HG03103 (cell line): ENCODE measurements around the gene PACSIN1.

Experiments
- ATAC-seq: cut with Tn5 transposase; IDR thresholded peaks from one replicate; pipeline ENCODE4 v1.9.1; 2021; ENCODE audit warnings: low read depth; ENCODE audit not compliant: unreplicated experiment

Gene PACSIN1

DNA sequence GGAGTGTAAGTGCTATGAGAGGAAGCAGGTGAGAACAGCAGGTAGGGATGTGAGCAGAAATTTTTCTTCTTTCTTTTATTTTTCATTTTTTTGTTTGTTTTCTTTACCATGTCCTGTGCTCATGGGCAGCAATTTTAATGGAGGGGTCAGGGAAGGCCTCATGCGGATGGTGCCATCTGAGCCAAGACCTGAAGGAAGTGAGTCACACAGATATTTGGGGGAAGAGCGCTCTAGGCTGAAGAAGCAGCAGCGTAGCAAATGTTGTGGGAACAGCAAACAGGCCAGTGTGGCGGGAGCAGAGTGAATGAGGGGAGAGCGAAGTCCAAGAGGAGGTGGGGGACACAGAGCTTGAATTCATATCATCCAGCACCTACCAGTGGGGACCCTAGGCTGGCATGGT lies 77.5 kb downstream of the PACSIN1 start:
- no peak for ATAC-seq

DNA sequence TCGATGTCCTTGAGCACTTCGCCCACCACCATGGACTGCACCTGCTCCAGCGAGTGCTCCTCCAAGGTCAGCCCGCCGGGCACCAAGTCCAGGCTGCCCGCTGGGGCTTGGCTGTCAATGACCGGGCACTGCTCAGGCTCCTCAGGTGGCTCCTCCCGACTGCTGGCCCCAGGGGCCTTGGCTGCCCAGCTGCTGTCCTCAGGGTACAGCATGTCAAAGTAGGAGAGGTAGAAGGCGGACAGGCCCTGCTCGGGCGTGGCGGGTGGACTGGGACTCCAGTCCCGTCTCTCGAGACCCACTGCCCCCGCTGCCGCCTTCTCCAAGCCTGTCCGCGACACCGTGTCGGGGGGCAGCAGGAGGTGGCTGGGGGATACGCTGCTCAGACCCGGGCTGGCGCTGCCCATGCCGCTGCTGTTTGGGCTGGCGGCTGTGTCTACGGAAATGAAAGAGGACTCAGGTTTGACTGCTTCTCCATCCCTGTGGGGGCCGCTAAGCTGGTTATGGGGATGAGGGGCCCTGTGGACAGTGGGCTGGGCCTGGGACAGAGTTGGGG lies 78.3 kb downstream of the PACSIN1 start:
- ATAC-seq: no peak

DNA sequence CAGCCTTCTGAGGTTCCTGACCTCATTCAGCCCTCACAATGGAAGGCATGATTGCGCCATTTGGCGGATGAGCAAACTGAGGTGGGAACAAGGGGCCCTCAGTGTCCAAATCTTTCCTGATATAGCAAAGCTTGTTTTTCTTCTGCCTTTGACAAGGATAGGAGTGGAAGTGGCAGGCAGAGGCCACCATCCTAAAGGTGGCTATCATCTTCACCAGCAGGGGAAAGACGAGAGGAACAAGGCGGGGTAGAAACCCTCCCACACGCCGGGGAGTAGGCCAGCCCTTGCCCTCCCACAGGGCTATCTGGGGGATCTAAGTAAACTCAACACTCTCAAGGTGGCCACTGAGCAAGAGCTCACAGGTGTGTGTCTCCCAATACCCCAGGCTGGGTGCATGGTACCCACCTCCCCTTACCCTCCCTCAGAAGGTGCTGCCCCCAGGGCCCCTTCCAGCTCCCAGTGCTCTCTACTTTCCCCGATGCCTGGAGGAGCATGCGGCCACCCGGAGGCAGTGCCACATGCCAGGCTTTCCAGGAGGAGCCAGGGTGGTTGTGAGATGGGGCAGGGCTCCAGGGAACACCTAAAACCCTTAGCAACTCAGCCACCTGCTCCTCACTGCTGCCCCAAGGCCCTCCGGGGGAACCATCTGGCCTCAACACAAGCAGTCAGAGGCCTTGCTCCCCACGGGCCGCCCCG lies 79.0 kb downstream of the PACSIN1 start:
- ATAC-seq: no peak

GRCh38 chr6:34546551-34547321 lies 80.9 kb downstream of the PACSIN1 start:
- ATAC-seq: no peak

DNA sequence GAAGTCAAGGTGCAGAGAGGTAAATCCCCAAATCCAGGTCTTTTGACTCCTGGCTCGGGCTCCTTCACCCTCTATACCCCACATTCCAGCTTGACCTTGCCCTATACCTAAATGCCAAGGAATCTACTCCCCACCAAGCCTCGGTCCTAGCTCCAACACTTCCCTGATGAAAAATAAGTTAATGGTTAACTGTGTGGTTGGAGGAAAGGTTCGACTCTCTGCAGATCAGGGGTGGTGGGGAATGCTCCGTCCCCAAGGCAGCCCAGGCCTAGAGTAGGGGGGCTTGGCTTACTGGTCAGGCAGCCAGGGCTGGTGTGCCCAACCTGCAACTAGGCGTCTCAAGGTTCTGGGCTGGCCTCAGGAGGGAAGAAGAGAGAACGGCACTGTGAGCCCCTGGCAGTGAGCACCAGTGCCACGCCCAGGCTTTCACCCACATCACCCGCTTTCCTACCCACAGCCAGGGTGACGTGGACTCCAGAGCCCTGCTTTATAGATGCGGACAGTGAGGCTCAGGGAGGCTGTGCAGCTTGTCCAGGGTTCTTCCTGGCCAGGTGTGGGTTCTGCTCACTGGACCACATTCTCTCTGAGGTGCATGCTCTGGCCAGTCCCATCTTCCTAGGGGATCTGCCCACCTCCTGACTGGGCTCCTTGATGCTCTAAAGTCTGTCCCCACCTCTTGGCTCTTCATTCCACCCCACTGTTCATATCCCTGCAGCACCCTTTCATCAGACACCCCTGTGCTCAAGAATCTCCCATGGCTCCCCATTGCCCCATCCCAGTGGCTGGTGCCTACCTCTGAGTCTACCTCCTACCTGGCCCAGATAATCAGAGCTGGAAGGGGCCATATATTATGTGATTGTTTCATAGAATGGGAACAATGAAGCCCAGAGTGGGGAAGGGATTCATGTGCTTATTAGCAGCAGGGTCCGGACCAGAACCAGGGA lies 82.1 kb downstream of the PACSIN1 start:
- ATAC-seq: no peak

- no peak for ATAC-seq
Measured at GRCh38 chr6:34549026-34549803, 83.3 kb downstream of the PACSIN1 start.

DNA sequence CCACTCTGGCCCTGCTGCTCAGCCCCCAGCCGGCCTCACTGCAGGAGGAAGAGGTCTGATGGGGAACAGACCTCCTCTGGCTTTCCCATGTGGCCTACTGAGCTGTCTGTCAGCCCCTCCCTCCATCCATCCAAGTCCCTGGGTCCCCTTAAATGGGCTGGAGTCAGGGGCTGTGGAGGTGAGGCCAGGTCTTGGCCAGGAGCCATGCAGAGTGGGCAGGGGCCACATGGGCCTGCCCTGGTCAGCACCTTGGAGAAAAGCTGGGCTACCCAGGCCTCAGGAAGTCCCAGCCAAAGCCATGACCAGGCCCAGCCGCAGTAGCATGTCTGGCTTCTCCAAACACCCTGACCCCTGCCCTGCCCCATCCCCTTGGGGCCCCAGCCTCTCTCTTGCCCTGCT lies 83.9 kb downstream of the PACSIN1 start:
- ATAC-seq: no peak

- no peak for ATAC-seq
Measured at GRCh38 chr6:34551720-34552119, 85.8 kb downstream of the PACSIN1 start.

- no peak for ATAC-seq
Measured at GRCh38 chr6:34552620-34553019, 86.7 kb downstream of the PACSIN1 start.

DNA sequence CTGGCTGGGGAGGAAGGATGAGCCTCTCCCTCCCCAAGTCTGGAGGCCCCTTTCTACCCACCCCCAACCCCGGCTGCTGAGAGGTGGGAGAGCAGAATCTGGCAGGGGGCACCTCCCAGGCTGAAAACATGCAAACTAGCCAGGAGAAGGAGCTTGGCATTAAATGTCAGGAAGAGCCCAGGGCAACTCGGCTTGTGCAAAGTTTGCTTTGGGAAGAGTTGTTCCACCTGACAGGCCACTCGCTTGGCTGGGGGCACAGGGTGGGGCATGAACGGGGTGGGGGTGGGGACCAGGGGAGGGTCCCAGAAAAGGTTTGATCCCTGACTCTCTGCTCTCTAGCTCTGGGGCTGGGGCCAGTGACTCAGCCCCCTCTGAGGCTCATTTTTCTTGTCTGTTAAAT lies 87.3 kb downstream of the PACSIN1 start:
- no peak for ATAC-seq

GRCh38 chr6:34553750-34554149 lies 87.9 kb downstream of the PACSIN1 start:
- no peak for ATAC-seq

- no peak for ATAC-seq
Measured at GRCh38 chr6:34554291-34555006, 88.6 kb downstream of the PACSIN1 start.

DNA sequence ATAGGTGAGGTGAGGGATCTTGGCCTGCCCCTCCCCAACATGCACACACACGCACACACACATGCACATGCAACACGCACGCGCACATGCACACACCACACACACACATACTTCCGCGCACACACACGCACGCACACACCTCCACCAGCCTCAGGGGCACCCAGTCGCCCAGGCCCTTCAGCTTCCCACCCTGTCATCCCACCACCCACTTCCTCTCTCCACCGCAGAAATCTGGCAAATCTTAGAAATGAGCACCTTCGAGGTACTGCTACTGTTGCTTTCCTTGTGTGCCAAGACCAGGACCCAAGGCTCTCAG lies 89.1 kb downstream of the PACSIN1 start:
- ATAC-seq: no peak

GRCh38 chr6:34555328-34555727 lies 89.5 kb downstream of the PACSIN1 start:
- ATAC-seq: no peak

DNA sequence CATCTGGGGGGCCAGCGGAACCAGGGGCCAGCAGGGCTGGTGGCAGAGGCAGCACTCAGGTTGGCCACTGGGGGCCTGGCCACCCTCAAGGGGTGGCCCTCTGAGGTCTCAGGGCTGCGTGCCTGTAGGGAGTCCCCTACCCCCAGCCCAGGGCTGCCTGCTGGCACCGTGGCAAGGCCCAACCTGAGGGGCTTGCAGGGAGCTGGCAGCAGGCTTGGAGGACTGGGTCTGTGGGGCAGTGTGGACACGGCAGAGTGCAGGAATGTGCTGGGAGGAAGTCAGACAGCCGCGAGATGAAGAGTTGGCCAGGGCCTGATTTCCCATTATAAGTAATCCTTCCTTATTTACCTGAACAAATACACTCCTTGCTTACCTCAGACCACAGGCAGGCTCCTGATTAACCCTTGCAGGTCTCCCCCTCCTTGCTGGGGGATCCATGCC lies 90.2 kb downstream of the PACSIN1 start, which contains the start of gene SPDEF:
SPDEF (minus strand) TSS at position 299 of the 441 bp plus-strand sequence. CDS start 11,874 bp downstream, outside the sequence.
- no peak for ATAC-seq

DNA sequence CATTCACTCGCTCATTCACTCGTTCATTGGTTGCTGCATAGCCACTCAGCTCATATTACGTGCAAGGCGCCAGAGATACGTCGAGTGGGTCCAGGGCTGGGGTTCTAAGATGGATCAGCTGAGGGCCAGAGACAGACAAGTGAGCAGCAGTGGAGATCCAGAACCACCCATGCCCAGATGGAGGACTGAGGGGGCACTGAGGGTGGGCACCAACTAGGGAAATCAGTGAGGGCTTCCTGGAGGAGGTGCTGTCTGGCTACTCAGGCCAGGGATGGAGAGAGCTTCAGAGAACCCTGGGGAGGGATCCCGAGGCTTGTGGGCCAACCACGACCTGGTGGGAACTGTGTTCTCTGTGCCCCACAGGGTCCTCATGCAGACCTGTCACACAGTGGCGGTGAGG lies 90.6 kb downstream of the PACSIN1 start:
- ATAC-seq: no peak

GRCh38 chr6:34557228-34557627 lies 91.4 kb downstream of the PACSIN1 start:
- no peak for ATAC-seq

DNA sequence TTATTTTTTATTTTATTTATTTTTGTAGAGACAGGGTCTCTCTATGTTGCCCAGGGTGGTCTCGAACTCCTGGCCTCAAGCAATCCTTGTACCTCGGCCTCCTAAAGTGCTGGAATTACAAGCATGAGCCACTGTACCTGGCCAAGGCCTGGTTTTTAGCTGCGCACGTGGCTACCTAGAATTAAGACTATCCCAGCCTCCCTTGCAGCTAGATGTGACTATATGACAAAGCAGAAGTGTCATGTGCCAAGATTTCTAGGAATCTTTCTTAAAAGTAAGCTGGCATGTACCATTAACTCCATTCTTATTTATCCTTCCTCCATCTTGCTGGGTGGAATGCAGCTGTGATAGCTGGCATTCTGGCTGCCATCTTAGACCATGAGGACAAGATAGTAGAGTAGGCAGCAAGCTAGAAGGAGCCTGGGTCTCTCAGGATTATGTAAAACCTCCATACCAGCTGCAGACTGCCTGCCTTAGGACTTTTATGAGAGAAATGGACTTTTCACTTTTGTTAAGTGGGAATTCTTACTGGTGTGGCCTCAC lies 92.4 kb downstream of the PACSIN1 start:
- no peak for ATAC-seq
